ENCODE data around the gene AGBL1.

- TF ChIP-seq CTCF (IDR thresholded peaks at IDR 0.05) = no peak
- no peak for TF ChIP-seq EZH2 (IDR thresholded peaks at IDR 0.05; ENCODE audit: borderline replicate concordance, insufficient read depth, low read depth, low read length, poor library complexity, severe bottlenecking)
Measured at GRCh38 chr15:86595741-86596140, 516.1 kb downstream of the AGBL1 start.

Measured in B cell (primary cell).